ENCODE results near the gene FBXO34.

DNA sequence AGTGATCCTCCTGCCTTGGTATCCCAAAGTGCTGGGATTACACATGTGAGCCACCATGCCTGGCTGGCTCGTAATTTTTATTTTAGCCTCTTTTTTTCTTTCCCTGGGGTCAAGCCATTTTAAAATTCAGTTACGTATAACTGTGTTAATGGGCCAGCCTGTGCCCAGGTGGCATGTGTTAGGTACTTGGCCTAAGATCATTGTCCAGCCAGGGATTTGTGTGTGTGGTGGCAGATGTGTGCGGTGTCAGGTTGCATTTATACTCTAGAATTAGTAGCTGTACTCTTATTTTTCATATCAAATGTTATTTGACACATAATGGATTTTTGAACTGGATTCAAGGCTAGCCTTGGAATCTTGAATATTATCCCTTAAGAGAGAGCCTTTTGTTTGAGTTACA lies 69.3 kb downstream of the FBXO34 start:
- TF ChIP-seq, protein P1, sequence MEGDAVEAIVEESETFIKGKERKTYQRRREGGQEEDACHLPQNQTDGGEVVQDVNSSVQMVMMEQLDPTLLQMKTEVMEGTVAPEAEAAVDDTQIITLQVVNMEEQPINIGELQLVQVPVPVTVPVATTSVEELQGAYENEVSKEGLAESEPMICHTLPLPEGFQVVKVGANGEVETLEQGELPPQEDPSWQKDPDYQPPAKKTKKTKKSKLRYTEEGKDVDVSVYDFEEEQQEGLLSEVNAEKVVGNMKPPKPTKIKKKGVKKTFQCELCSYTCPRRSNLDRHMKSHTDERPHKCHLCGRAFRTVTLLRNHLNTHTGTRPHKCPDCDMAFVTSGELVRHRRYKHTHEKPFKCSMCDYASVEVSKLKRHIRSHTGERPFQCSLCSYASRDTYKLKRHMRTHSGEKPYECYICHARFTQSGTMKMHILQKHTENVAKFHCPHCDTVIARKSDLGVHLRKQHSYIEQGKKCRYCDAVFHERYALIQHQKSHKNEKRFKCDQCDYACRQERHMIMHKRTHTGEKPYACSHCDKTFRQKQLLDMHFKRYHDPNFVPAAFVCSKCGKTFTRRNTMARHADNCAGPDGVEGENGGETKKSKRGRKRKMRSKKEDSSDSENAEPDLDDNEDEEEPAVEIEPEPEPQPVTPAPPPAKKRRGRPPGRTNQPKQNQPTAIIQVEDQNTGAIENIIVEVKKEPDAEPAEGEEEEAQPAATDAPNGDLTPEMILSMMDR (CRISPR knock-in tag; IDR thresholded peaks at IDR 0.05) = no peak
- TF ChIP-seq BORCS8-MEF2B (CRISPR knock-in tag; IDR thresholded peaks at IDR 0.05) (no peak), KAT8 (CRISPR knock-in tag; IDR thresholded peaks at IDR 0.05) (no peak), SMARCC2 (IDR thresholded peaks at IDR 0.05) (no peak), ZFX (CRISPR knock-in tag; IDR thresholded peaks at IDR 0.05; ENCODE audit: low read depth) (no peak)

All from HepG2 (cell line).